Liver (tissue), 3 donors: Measurements from ENCODE around the gene C1orf94.

Source experiments
- EGR1 ChIP-seq, 2 donors: IDR thresholded peaks; 2 replicates each; pipeline ENCODE4 v1.6.1; 2016 to 2018; ENCODE audit warnings: antibody characterized with exemption in 2 of 2, low read depth in 2 of 2
- GABPA ChIP-seq, 2 donors: IDR thresholded peaks in 1 of 2; conservative IDR thresholded peaks in 1 of 2; 2 replicates each; pipeline ENCODE4 v1.6.1; 2016; ENCODE audit warnings: antibody characterized with exemption in 2 of 2, mild to moderate bottlenecking in 1 of 2, moderate library complexity in 1 of 2
- HNF4A ChIP-seq, 2 donors: conservative IDR thresholded peaks; 2 replicates each; pipeline ENCODE4 v1.6.1; 2016; ENCODE audit warnings: antibody characterized with exemption in 2 of 2, mild to moderate bottlenecking in 2 of 2
- HNF4G ChIP-seq: IDR thresholded peaks from 2 replicates; pipeline ENCODE4 v1.6.1; 2016; ENCODE audit warnings: antibody characterized with exemption
- JUND ChIP-seq, 2 donors: IDR thresholded peaks; 2 replicates each; pipeline ENCODE4 v1.6.1; 2016; ENCODE audit warnings: antibody characterized with exemption in 2 of 2
- NR2F2 ChIP-seq: IDR thresholded peaks from 2 replicates; pipeline ENCODE4 v1.6.1; 2016; ENCODE audit warnings: antibody characterized with exemption
- SP1 ChIP-seq: IDR thresholded peaks from 2 replicates; pipeline ENCODE4 v1.6.1; 2018; ENCODE audit warnings: antibody characterized with exemption, mild to moderate bottlenecking
- TAF1 ChIP-seq: conservative IDR thresholded peaks from 2 replicates; pipeline ENCODE4 v1.6.1; 2016; ENCODE audit warnings: antibody characterized with exemption, mild to moderate bottlenecking
- TF ChIP-seq, protein P1 (sequence below): IDR thresholded peaks from 2 replicates; pipeline ENCODE4 v1.6.1; 2016; ENCODE audit warnings: antibody characterized with exemption, mild to moderate bottlenecking
- TF ChIP-seq, protein P2 (sequence below): fragments of 150-350 bp; IDR thresholded peaks from 2 replicates; pipeline ENCODE4 v1.5.1; 2017; ENCODE audit warnings: improper control_type of control experiment, low read depth, low read length; ENCODE audit not compliant: missing input control
- TF ChIP-seq, protein P3 (sequence below): IDR thresholded peaks from 2 replicates; pipeline ENCODE4 v1.6.1; 2016; ENCODE audit warnings: antibody characterized with exemption
- TF ChIP-seq, protein P4 (sequence below): IDR thresholded peaks from 2 replicates; pipeline ENCODE4 v1.6.1; 2016; ENCODE audit warnings: antibody characterized with exemption
- TF ChIP-seq, protein P5 (sequence below): IDR thresholded peaks from 2 replicates; pipeline ENCODE4 v1.6.1; 2016; ENCODE audit warnings: antibody characterized with exemption
- donor health status: healthy.
- donor health status: healthy.

DNA sequence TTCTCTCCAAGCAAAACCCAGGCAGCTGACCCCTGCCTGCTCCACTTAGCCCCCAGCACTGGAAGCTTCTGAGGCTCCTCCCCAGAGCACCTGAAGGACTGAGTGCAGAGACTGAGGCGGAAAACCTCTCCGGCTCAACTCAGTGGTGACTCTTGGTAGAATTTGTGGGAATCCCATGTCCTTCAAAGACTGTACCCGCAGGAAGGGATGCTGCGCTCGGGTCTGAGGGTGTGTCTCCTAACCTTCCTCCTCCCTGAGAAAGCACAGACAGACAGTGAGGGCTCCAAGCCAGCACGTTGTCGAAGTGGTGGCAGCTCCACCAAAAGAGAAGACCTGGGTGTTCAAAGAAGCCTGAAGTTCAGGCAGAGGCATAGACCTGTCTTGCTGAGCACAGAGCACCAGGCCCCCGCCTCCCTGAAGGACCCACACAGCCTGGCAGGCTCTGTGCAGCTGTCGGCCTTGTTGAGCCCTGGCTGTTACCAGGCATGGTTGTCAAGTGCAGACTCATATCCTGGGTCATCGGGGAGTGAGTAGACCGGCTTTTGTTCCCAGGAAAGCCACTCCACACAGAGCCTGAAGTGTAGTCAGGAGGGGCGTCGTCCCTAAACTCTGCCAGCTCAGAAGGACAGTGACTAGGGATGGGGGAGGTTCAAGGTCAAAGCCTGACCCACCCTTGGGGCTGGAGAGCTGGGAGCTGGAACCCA is 48.4 kb upstream of the C1orf94 start:
- TF ChIP-seq, protein P1, sequence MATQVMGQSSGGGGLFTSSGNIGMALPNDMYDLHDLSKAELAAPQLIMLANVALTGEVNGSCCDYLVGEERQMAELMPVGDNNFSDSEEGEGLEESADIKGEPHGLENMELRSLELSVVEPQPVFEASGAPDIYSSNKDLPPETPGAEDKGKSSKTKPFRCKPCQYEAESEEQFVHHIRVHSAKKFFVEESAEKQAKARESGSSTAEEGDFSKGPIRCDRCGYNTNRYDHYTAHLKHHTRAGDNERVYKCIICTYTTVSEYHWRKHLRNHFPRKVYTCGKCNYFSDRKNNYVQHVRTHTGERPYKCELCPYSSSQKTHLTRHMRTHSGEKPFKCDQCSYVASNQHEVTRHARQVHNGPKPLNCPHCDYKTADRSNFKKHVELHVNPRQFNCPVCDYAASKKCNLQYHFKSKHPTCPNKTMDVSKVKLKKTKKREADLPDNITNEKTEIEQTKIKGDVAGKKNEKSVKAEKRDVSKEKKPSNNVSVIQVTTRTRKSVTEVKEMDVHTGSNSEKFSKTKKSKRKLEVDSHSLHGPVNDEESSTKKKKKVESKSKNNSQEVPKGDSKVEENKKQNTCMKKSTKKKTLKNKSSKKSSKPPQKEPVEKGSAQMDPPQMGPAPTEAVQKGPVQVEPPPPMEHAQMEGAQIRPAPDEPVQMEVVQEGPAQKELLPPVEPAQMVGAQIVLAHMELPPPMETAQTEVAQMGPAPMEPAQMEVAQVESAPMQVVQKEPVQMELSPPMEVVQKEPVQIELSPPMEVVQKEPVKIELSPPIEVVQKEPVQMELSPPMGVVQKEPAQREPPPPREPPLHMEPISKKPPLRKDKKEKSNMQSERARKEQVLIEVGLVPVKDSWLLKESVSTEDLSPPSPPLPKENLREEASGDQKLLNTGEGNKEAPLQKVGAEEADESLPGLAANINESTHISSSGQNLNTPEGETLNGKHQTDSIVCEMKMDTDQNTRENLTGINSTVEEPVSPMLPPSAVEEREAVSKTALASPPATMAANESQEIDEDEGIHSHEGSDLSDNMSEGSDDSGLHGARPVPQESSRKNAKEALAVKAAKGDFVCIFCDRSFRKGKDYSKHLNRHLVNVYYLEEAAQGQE = no peak
- TF ChIP-seq, protein P2, sequence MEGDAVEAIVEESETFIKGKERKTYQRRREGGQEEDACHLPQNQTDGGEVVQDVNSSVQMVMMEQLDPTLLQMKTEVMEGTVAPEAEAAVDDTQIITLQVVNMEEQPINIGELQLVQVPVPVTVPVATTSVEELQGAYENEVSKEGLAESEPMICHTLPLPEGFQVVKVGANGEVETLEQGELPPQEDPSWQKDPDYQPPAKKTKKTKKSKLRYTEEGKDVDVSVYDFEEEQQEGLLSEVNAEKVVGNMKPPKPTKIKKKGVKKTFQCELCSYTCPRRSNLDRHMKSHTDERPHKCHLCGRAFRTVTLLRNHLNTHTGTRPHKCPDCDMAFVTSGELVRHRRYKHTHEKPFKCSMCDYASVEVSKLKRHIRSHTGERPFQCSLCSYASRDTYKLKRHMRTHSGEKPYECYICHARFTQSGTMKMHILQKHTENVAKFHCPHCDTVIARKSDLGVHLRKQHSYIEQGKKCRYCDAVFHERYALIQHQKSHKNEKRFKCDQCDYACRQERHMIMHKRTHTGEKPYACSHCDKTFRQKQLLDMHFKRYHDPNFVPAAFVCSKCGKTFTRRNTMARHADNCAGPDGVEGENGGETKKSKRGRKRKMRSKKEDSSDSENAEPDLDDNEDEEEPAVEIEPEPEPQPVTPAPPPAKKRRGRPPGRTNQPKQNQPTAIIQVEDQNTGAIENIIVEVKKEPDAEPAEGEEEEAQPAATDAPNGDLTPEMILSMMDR = no peak
- no peak for TF ChIP-seq HNF4A (conservative IDR thresholded peaks at IDR 0.05)
- TF ChIP-seq GABPA (IDR thresholded peaks at IDR 0.05 in 1 of 2, conservative IDR thresholded peaks at IDR 0.05 in 1 of 2) = no peak
- TF ChIP-seq, protein P3, sequence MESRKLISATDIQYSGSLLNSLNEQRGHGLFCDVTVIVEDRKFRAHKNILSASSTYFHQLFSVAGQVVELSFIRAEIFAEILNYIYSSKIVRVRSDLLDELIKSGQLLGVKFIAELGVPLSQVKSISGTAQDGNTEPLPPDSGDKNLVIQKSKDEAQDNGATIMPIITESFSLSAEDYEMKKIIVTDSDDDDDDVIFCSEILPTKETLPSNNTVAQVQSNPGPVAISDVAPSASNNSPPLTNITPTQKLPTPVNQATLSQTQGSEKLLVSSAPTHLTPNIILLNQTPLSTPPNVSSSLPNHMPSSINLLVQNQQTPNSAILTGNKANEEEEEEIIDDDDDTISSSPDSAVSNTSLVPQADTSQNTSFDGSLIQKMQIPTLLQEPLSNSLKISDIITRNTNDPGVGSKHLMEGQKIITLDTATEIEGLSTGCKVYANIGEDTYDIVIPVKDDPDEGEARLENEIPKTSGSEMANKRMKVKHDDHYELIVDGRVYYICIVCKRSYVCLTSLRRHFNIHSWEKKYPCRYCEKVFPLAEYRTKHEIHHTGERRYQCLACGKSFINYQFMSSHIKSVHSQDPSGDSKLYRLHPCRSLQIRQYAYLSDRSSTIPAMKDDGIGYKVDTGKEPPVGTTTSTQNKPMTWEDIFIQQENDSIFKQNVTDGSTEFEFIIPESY = no peak
- TF ChIP-seq, protein P4, sequence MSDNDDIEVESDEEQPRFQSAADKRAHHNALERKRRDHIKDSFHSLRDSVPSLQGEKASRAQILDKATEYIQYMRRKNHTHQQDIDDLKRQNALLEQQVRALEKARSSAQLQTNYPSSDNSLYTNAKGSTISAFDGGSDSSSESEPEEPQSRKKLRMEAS = no peak
- no peak for TF ChIP-seq TAF1
- TF ChIP-seq NR2F2 = no peak
- TF ChIP-seq, protein P5, sequence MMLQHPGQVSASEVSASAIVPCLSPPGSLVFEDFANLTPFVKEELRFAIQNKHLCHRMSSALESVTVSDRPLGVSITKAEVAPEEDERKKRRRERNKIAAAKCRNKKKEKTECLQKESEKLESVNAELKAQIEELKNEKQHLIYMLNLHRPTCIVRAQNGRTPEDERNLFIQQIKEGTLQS = no peak
- TF ChIP-seq SP1 = no peak
- no peak for TF ChIP-seq EGR1 (IDR thresholded peaks at IDR 0.05; ENCODE audit: low read depth in 2 of 2)
- no peak for TF ChIP-seq HNF4G
- no peak for TF ChIP-seq JUND (IDR thresholded peaks at IDR 0.05)
